PC-9 (cell line): ENCODE results near the gene RADIL. TPM values are rescaled to one million over a fixed set of nuclear protein-coding genes. Genes with fewer than 3 reads are reported as not detected.

Experiments
- BruUV-seq: library from RNA; stranded (reverse); fragments of 400-500 nt; replicated peaks from 2 replicates; lab custom pipeline; 2021; lab: Mats Ljungman, UMichigan
- CTCF ChIA-PET: fragments of 300-600 bp; sonication (Branson Sonifier 250); formaldehyde crosslinking; loops from one replicate; lab custom pipeline; 2022; ENCODE audit warnings: antibody characterized with exemption; lab: Charles Lee
- POLR2A ChIA-PET: fragments of 300-600 bp; sonication (Branson Sonifier 250); formaldehyde crosslinking; loops from one replicate; lab custom pipeline; 2022; ENCODE audit warnings: antibody characterized with exemption; ENCODE audit not compliant: unreplicated experiment; lab: Charles Lee
- DNase-seq, 2 experiments: peaks; one replicate each; pipeline versions ENCODE4 v3.0.0 to v3.0.0-alpha.2; 2015 to 2022; ENCODE audit warnings: mixed read lengths in 1 of 2
- H2AFZ ChIP-seq: fragments of 200-600 bp; sonication (generic); 2 replicates; pipeline ENCODE4 v1.8.1; 2017; ENCODE audit warnings: antibody characterized with exemption
- H3F3A ChIP-seq: fragments of 200-600 bp; sonication (generic); 2 replicates; pipeline ENCODE4 v1.8.1; 2017; ENCODE audit warnings: antibody characterized with exemption, mild to moderate bottlenecking, low read depth; ENCODE audit not compliant: insufficient read depth
- H3K27ac ChIP-seq: fragments of 200-600 bp; sonication (generic); 2 replicates; pipeline ENCODE4 v1.6.1; 2016; ENCODE audit warnings: mixed run types
- H3K27me3 ChIP-seq: fragments of 200-600 bp; sonication (generic); 2 replicates; pipeline ENCODE4 v1.6.1; 2016; ENCODE audit warnings: low read depth, mixed run types; ENCODE audit not compliant: insufficient read depth
- H3K36me3 ChIP-seq: fragments of 200-600 bp; sonication (generic); 2 replicates; pipeline ENCODE4 v1.6.1; 2016; ENCODE audit warnings: low read depth, mixed run types
- H3K4me1 ChIP-seq: fragments of 200-600 bp; sonication (generic); replicated peaks from 2 replicates; pipeline ENCODE4 v1.6.1; 2016; ENCODE audit warnings: mixed run types; ENCODE audit not compliant: insufficient read depth
- H3K4me2 ChIP-seq: fragments of 200-600 bp; sonication (generic); 2 replicates; pipeline ENCODE4 v1.6.1; 2017; ENCODE audit warnings: mixed run types
- H3K4me3 ChIP-seq: fragments of 200-600 bp; sonication (generic); 2 replicates; pipeline ENCODE4 v1.6.1; 2016; ENCODE audit warnings: mixed run types
- H3K79me2 ChIP-seq: fragments of 200-600 bp; sonication (generic); 2 replicates; pipeline ENCODE4 v1.6.1; 2017; ENCODE audit warnings: low read depth, mixed run types
- H3K9me2 ChIP-seq: fragments of 200-600 bp; sonication (generic); 2 replicates; pipeline ENCODE4 v1.8.1; 2017; ENCODE audit warnings: mild to moderate bottlenecking; ENCODE audit not compliant: insufficient read depth
- H3K9me3 ChIP-seq: fragments of 200-600 bp; sonication (generic); 2 replicates; pipeline ENCODE4 v1.8.1; 2016; ENCODE audit warnings: low read depth; ENCODE audit not compliant: insufficient read depth
- H4K20me1 ChIP-seq: fragments of 200-600 bp; sonication (generic); 2 replicates; pipeline ENCODE4 v1.8.1; 2017; ENCODE audit not compliant: insufficient read depth
- EZH2 ChIP-seq: fragments of 200-600 bp; sonication (generic); IDR thresholded peaks from 2 replicates; pipeline ENCODE4 v1.8.0; 2017; ENCODE audit warnings: antibody characterized with exemption, low read depth
- intact Hi-C: fragments of 100-400 bp; cut with micrococcal nuclease; formaldehyde crosslinking; loops from one replicate; pipeline ENCODE4 v1.10.0; 2022; ENCODE audit not compliant: unreplicated experiment
- total RNA-seq: library from RNA; stranded (reverse); gene quantifications from 2 replicates; pipeline ENCODE4 v1.2.3, GENCODE V29; 2021
- TF ChIP-seq, protein P1 (sequence below): fragments of 200-600 bp; sonication (generic); conservative IDR thresholded peaks from 2 replicates; pipeline ENCODE4 v1.6.1; 2017; ENCODE audit warnings: mixed run types, antibody characterized with exemption, mild to moderate bottlenecking, moderate library complexity

The RADIL gene
- total RNA-seq, 1 experiment from 2014 or later: 0.35 TPM

DNA sequence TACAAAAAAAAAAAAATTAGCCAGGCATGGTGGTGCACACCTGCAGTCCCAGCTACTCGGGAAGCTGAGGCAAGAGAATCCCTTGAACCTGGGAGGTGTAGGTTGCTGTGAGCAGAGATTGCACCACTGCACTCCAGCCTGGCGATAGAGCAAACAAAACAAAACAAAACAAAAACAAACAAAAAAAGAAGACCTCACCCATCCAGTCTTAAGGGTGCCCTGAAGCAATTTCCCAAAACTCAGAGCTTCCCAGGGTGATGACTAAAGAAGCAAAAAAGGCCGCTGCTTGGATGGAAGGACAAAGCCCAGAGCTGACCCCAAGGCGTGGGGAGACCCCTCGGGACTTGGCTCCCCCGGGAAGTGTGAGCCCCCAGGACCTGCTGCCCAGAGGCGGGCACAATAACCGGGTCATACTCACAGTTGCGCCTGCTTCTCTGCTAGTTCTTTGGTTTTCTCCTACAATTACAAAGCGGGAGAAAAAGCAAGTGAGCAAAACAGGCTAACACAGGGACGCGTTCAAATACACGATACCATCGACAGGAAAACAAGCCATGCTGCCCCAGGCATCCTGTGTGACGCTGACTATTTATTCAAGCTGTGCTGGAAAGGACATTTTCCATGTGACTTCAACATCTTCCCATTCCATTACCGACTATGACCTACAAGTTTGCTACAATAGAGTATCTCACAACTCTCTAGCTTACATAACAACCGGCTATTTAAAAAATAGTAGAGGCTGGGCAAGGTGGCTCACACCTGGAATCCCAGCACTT is 51.6 kb downstream of the RADIL start:
- Histone ChIP-seq H2AFZ (no peak overlapping the region), H4K20me1 (no peaks in the 10 kb centered on the region), H3K4me2 (peak overlapping the region; percentile 18; the same call in 1 of the 2 replicates), H3K36me3 (no peaks in the 10 kb centered on the region), H3K9me2 (no peaks in the 10 kb centered on the region), H3K4me1 (0 out of 2 replicates have a peak, but pooled peaks cover 7% of the 10 kb centered on the region), H3K27ac (no peak overlapping the region), H3K9me3 (no peaks in the 10 kb centered on the region), H3K27me3 (peaks cover 61% of the 10 kb centered on the region), H3K79me2 (no peaks in the 10 kb centered on the region), H3F3A (peaks cover 8% of the 10 kb centered on the region; the same call in 1 of the 2 replicates), H3K4me3 (no peak overlapping the region)
- CTCF ChIA-PET: interaction anchor here (0.6 kb wide), 2 partner anchors 253 to 498 kb away, joined by 3 to 4 read pairs; no protein-coding TSS in a partner anchor
- intact Hi-C loops: no loop called here
- TF ChIP-seq, protein P1, sequence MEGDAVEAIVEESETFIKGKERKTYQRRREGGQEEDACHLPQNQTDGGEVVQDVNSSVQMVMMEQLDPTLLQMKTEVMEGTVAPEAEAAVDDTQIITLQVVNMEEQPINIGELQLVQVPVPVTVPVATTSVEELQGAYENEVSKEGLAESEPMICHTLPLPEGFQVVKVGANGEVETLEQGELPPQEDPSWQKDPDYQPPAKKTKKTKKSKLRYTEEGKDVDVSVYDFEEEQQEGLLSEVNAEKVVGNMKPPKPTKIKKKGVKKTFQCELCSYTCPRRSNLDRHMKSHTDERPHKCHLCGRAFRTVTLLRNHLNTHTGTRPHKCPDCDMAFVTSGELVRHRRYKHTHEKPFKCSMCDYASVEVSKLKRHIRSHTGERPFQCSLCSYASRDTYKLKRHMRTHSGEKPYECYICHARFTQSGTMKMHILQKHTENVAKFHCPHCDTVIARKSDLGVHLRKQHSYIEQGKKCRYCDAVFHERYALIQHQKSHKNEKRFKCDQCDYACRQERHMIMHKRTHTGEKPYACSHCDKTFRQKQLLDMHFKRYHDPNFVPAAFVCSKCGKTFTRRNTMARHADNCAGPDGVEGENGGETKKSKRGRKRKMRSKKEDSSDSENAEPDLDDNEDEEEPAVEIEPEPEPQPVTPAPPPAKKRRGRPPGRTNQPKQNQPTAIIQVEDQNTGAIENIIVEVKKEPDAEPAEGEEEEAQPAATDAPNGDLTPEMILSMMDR: no peak
- no peak for TF ChIP-seq EZH2
- BruUV-seq: no TSS peak
- DNase-seq: peak in 1 of 2 experiments; percentile 55
- POLR2A ChIA-PET: no interaction called here

DNA sequence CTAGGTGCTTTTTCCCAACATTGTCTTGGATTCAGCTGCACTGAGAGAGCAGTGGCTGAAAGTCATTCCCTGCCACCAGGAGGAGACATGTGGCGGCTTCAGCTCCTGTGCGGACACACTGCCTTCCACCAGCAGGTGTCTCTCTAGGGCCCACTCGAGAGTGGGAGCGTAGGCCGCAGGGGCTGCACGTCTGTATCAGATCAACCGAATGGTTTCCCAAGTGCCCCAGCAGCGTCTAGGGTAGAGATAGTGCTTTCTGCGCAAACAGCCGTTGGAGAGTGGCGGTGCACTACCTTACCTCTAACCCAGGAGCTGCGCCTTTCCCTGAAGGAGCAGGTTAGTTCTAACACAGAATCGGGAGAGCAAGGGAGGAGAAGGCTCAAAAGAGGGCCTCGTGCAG is 53.3 kb downstream of the RADIL start:
- peaks cover 8% of the 10 kb centered on the region; the same call in 1 of the 2 replicates for H3F3A ChIP-seq
- no peaks in the 10 kb centered on the region for H3K79me2 ChIP-seq
- no peak overlapping the region for H3K4me2 ChIP-seq
- BruUV-seq: no TSS peak
- no peaks in the 10 kb centered on the region for H3K36me3 ChIP-seq
- peaks cover 62% of the 10 kb centered on the region for H3K27me3 ChIP-seq
- H3K4me3 ChIP-seq: no peak overlapping the region
- no peaks in the 10 kb centered on the region for H4K20me1 ChIP-seq
- intact Hi-C loops: no loop called here
- no peak overlapping the region for H2AFZ ChIP-seq
- H3K27ac ChIP-seq: no peak overlapping the region
- CTCF ChIA-PET: interaction anchor here (0.6 kb wide), 2 partner anchors 328 to 990 kb away, joined by 3 to 7 read pairs; no protein-coding TSS in a partner anchor
- H3K4me1 ChIP-seq: 0 out of 2 replicates have a peak, but pooled peaks cover 7% of the 10 kb centered on the region
- TF ChIP-seq, protein P1: peak; percentile 66
- TF ChIP-seq EZH2: no peak
- DNase-seq: peak in 1 of 2 experiments; percentile 33
- no peaks in the 10 kb centered on the region for H3K9me3 ChIP-seq
- H3K9me2 ChIP-seq: no peaks in the 10 kb centered on the region
- POLR2A ChIA-PET: no interaction called here

DNA sequence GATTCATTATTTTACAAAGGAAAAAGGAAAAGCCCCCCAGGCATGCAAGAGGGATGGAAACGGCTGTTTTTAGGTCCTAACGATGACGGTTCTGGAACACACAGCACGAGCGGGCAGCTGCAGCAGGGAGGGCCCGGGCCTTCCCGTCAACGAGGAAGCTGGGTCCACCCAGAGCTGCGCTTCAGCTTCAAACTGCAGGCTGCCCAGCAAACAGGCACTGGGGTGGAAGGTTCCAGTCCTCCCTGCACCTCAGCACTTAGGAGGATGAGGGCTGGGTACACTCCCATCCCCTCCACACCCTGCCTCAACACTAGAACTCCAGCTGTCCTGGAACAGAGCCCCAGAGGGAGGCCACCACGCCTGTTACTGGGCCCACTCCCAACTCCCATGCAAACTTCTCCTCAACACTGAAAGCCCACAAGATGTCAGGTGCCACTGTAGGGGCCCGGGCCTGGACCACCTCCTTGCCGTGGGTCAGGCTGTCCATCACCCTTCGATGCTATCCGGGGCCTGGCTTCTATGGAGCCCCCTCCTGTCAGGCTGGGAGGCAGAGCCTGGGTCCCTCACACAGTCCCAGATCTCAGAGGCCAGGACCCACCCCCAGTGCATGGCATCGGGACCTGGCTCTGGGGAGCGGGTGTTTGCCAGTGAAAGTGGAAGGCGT is 54.7 kb downstream of the RADIL start:
- Histone ChIP-seq H3K9me3 (no peaks in the 10 kb centered on the region), H3K4me3 (no peak overlapping the region), H3K4me2 (no peak overlapping the region), H3K27me3 (peaks cover 61% of the 10 kb centered on the region), H3K36me3 (no peaks in the 10 kb centered on the region), H3F3A (peaks cover 8% of the 10 kb centered on the region; the same call in 1 of the 2 replicates), H4K20me1 (no peaks in the 10 kb centered on the region), H2AFZ (no peak overlapping the region), H3K4me1 (0 out of 2 replicates have a peak, but pooled peaks cover 7% of the 10 kb centered on the region), H3K79me2 (no peaks in the 10 kb centered on the region), H3K27ac (no peak overlapping the region), H3K9me2 (no peaks in the 10 kb centered on the region)
- ChIA-PET CTCF (no interaction called here), POLR2A (no interaction called here)
- BruUV-seq: no TSS peak
- no peak for DNase-seq
- TF ChIP-seq, protein P1: no peak
- no peak for TF ChIP-seq EZH2
- intact Hi-C loops: no loop called here
